ENCODE results near the gene PMM2. TPM values are rescaled to one million over a fixed set of nuclear protein-coding genes. Genes with fewer than 3 reads are reported as not detected.

Gene PMM2
- total RNA-seq, 2 experiments from 2014 or later: 32.7 to 34.3 TPM

DNA sequence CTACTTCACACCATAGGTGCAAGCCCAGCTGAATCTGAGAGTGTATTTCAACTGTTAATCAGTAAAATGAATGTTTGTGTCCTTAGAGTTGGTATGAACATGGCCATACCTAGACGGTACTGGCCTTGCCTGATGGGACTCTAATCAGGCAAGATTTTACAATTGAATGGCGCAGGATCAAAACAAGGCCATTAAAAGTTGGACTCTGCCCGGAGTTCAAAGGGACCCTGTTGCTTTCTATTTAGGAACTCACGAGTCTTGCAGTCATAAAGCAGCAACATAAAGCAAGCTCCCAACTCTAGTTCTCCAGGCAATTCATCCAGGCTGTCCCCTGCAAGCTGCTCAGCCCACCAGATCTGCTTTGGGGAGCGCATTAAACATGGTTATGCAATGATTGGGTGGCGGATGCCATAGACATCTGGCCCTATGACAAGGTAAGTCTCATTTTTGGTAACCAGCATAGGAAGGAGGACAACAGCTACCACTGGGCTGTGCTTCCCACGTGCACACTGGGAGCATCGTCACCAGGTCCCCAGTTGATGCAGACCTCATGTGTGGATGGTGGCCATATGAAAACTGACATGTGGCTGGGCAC lies 9.0 kb upstream of the PMM2 start:
- no peaks in the 10 kb centered on the region for H3K27me3 Mint-ChIP-seq
- H3K9me3 Mint-ChIP-seq: no peaks in the 10 kb centered on the region
- intact Hi-C loops (cut with micrococcal nuclease): no loop called here
- ATAC-seq: no peak
- no peak overlapping the region for H3K4me3 Mint-ChIP-seq
- POLR2A ChIA-PET: interaction anchor here (0.9 to 1.0 kb wide), 2 partner anchors 8 to 9 kb away, joined by 3 read pairs; partner anchors contain the start of gene TMEM186
- H3K4me1 Mint-ChIP-seq (ENCODE audit: low read depth): peaks cover 9% of the 10 kb centered on the region
- no peak for DNase-seq
- no peaks in the 10 kb centered on the region for H3K36me3 Mint-ChIP-seq (ENCODE audit: low read depth)
- TF ChIP-seq, protein P1, sequence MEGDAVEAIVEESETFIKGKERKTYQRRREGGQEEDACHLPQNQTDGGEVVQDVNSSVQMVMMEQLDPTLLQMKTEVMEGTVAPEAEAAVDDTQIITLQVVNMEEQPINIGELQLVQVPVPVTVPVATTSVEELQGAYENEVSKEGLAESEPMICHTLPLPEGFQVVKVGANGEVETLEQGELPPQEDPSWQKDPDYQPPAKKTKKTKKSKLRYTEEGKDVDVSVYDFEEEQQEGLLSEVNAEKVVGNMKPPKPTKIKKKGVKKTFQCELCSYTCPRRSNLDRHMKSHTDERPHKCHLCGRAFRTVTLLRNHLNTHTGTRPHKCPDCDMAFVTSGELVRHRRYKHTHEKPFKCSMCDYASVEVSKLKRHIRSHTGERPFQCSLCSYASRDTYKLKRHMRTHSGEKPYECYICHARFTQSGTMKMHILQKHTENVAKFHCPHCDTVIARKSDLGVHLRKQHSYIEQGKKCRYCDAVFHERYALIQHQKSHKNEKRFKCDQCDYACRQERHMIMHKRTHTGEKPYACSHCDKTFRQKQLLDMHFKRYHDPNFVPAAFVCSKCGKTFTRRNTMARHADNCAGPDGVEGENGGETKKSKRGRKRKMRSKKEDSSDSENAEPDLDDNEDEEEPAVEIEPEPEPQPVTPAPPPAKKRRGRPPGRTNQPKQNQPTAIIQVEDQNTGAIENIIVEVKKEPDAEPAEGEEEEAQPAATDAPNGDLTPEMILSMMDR (IDR thresholded peaks at IDR 0.05): no peak
- H3K27ac Mint-ChIP-seq: no peak overlapping the region
- CTCF ChIA-PET: interaction anchor here (1.5 kb wide), 1 partner anchor 221 kb away, joined by 5 read pairs; no protein-coding TSS in a partner anchor

DNA sequence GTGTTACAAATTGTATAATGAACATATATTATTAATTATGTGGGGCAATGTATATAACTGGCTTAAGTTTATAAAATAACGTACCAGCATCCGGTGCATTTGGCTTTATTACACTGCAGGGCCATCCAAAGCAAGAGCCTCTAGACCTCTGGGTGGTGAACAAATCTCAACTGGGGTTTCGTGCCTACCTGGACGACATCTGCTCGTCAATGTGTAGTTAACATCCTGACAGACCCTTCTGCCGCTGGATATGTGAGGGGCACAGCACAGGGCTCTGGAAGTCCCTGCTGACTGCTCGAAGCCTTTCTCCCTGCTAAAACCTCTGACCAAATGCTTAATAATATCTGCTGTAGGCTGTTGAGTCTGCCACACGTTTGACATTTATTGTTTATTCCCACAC lies 2.5 kb upstream of the PMM2 start:
- DNase-seq (no peak), ATAC-seq (no peak)
- H3K36me3 Mint-ChIP-seq (ENCODE audit: low read depth): peaks cover 13% of the 10 kb centered on the region
- CTCF ChIA-PET: no interaction called here
- intact Hi-C loops (cut with micrococcal nuclease): loop anchor here (5.0 kb wide), 2 partner anchors 138 to 228 kb away; no protein-coding TSS in a partner anchor
- H3K27me3 Mint-ChIP-seq: no peaks in the 10 kb centered on the region
- H3K9me3 Mint-ChIP-seq: no peaks in the 10 kb centered on the region
- H3K4me3 Mint-ChIP-seq: peak overlapping the region; percentile 26
- TF ChIP-seq, protein P1 (IDR thresholded peaks at IDR 0.05): no peak
- H3K4me1 Mint-ChIP-seq (ENCODE audit: low read depth): peaks cover 42% of the 10 kb centered on the region
- POLR2A ChIA-PET: interaction anchor here (1.0 kb wide), 1 partner anchor 11 kb away, joined by 3 read pairs; no protein-coding TSS in a partner anchor
- H3K27ac Mint-ChIP-seq: no peak overlapping the region

- no peaks in the 10 kb centered on the region for H3K27me3 Mint-ChIP-seq
- H3K9me3 Mint-ChIP-seq: no peaks in the 10 kb centered on the region
- TF ChIP-seq, protein P1 (IDR thresholded peaks at IDR 0.05): no peak
- POLR2A ChIA-PET: interaction anchor here (1.0 to 1.9 kb wide), 2 partner anchors 12 to 21 kb away, joined by 3 to 4 read pairs; no protein-coding TSS in a partner anchor
- no peak overlapping the region for H3K27ac Mint-ChIP-seq
- ATAC-seq (no peak), DNase-seq (no peak)
- intact Hi-C loops (cut with micrococcal nuclease): loop anchor here (5.0 kb wide), 2 partner anchors 139 to 229 kb away; no protein-coding TSS in a partner anchor
- peak overlapping the region; percentile 87 for H3K4me3 Mint-ChIP-seq
- peaks cover 13% of the 10 kb centered on the region for H3K36me3 Mint-ChIP-seq (ENCODE audit: low read depth)
- CTCF ChIA-PET: interaction anchor here (1.0 kb wide), 1 partner anchor 135 kb away, joined by 4 read pairs; no protein-coding TSS in a partner anchor
- H3K4me1 Mint-ChIP-seq (ENCODE audit: low read depth): peaks cover 42% of the 10 kb centered on the region
Measured at GRCh38 chr16:8795818-8796217, 1.8 kb upstream of the PMM2 start.

GRCh38 chr16:8796469-8797363 lies 923 bp upstream of the PMM2 start:
- Mint-ChIP-seq H3K27me3 (no peaks in the 10 kb centered on the region), H3K4me1 (ENCODE audit: low read depth) (peaks cover 43% of the 10 kb centered on the region), H3K27ac (peak overlapping the region; percentile 96), H3K36me3 (ENCODE audit: low read depth) (peaks cover 19% of the 10 kb centered on the region), H3K4me3 (peak overlapping the region; percentile 87), H3K9me3 (no peaks in the 10 kb centered on the region)
- DNase-seq: no peak
- ChIA-PET POLR2A (interaction anchor here (0.5 to 2.0 kb wide), 13 partner anchors 8 to 282 kb away, joined by 3 to 7 read pairs (median 4); partner anchors contain the start of gene CARHSP1), CTCF (interaction anchor here (1.0 to 1.6 kb wide), 2 partner anchors 136 to 142 kb away, joined by 4 to 5 read pairs; no protein-coding TSS in a partner anchor)
- TF ChIP-seq, protein P1 (IDR thresholded peaks at IDR 0.05): no peak
- ATAC-seq: no peak
- intact Hi-C loops (cut with micrococcal nuclease): loop anchor here (5.0 kb wide), 2 partner anchors 139 to 229 kb away; no protein-coding TSS in a partner anchor

Measured in activated CD8-positive, alpha-beta T cell treated with anti-CD3 and anti-CD28 coated beads for 36 hours (primary cell).